NCI-H1417 treated with DMSO at 0.1 percent for 48 hours (cell line): ENCODE measurements around the gene KRTAP10-5.

Source experiments
- DNase-seq: peaks from one replicate; lab custom pipeline; 2025; lab: John Stamatoyannopoulos, UW

Gene KRTAP10-5

GRCh38 chr21:44549525-44550211, 30.7 kb downstream of the KRTAP10-5 start:
- DNase-seq, result no peak

GRCh38 chr21:44548922-44549321, 31.5 kb downstream of the KRTAP10-5 start:
- no peak for DNase-seq

- DNase-seq, result no peak
Observed at GRCh38 chr21:44548381-44548780, 32.0 kb downstream of the KRTAP10-5 start.

GRCh38 chr21:44547656-44548331, 32.6 kb downstream of the KRTAP10-5 start:
- DNase-seq, result no peak

GRCh38 chr21:44544566-44544965, 35.8 kb downstream of the KRTAP10-5 start:
- DNase-seq, result no peak

GRCh38 chr21:44542716-44543115, 37.7 kb downstream of the KRTAP10-5 start:
- DNase-seq, result no peak

- no peak for DNase-seq
Observed at GRCh38 chr21:44540741-44541288, 39.6 kb downstream of the KRTAP10-5 start.

GRCh38 chr21:44539991-44540666, 40.3 kb downstream of the KRTAP10-5 start, which contains the start of gene KRTAP10-1:
Gene KRTAP10-1 (minus strand): TSS chr21:44540195. CDS start chr21:44540150, 45 bp downstream.
- DNase-seq, result no peak

GRCh38 chr21:44539046-44539445, 41.4 kb downstream of the KRTAP10-5 start:
- DNase-seq, result no peak

GRCh38 chr21:44537930-44538911, 42.2 kb downstream of the KRTAP10-5 start:
- DNase-seq, result no peak

- DNase-seq, result no peak
Observed at GRCh38 chr21:44535963-44536362, 44.4 kb downstream of the KRTAP10-5 start.

GRCh38 chr21:44534688-44535087, 45.7 kb downstream of the KRTAP10-5 start:
- DNase-seq, result no peak

- DNase-seq, result no peak
Observed at GRCh38 chr21:44533891-44534627, 46.3 kb downstream of the KRTAP10-5 start.

- DNase-seq, result no peak
Observed at GRCh38 chr21:44533121-44533890, 47.1 kb downstream of the KRTAP10-5 start.

GRCh38 chr21:44532712-44533111, 47.7 kb downstream of the KRTAP10-5 start:
- no peak for DNase-seq

GRCh38 chr21:44531606-44532564, 48.5 kb downstream of the KRTAP10-5 start:
- no peak for DNase-seq

- DNase-seq, result no peak
Observed at GRCh38 chr21:44530903-44531605, 49.4 kb downstream of the KRTAP10-5 start.
